ENCODE results near the gene GRIK4.
"Not testable (repeated sequence)": the region's sequence is repeated elsewhere in the genome, so short reads cannot be mapped to it uniquely, and the experiment has no call there.

GRIK4 gene

GRCh38 chr11:120746376-120746775, 234.8 kb downstream of the GRIK4 start:
- no peak for DNase-seq (ENCODE audit: low read depth)

GRCh38 chr11:120746836-120747609, 235.5 kb downstream of the GRIK4 start:
- DNase-seq (ENCODE audit: low read depth) = no peak

GRCh38 chr11:120747850-120748814, 236.6 kb downstream of the GRIK4 start:
- no peak for DNase-seq (ENCODE audit: low read depth)

- no peak for DNase-seq (ENCODE audit: low read depth)
These were observed 237.8 kb downstream of the GRIK4 start for GRCh38 chr11:120749395-120749794.

GRCh38 chr11:120750647-120751549, 239.3 kb downstream of the GRIK4 start:
- no peak for DNase-seq (ENCODE audit: low read depth)

- no peak for DNase-seq (ENCODE audit: low read depth)
These were observed 240.0 kb downstream of the GRIK4 start for GRCh38 chr11:120751550-120751949.

GRCh38 chr11:120752668-120753067, 241.1 kb downstream of the GRIK4 start:
- no peak for DNase-seq (ENCODE audit: low read depth)

GRCh38 chr11:120756931-120757330, 245.4 kb downstream of the GRIK4 start:
- no peak for DNase-seq (ENCODE audit: low read depth)

GRCh38 chr11:120759046-120759445, 247.5 kb downstream of the GRIK4 start:
- no peak for DNase-seq (ENCODE audit: low read depth)

GRCh38 chr11:120765710-120766109, 254.2 kb downstream of the GRIK4 start:
- DNase-seq (ENCODE audit: low read depth) = not testable (repeated sequence)

- DNase-seq (ENCODE audit: low read depth) = no peak
These were observed 254.8 kb downstream of the GRIK4 start for GRCh38 chr11:120766318-120766717.

- DNase-seq (ENCODE audit: low read depth) = no peak
These were observed 257.4 kb downstream of the GRIK4 start for GRCh38 chr11:120768949-120769348.

- no peak for DNase-seq (ENCODE audit: low read depth)
These were observed 258.4 kb downstream of the GRIK4 start for GRCh38 chr11:120769906-120770305.

GRCh38 chr11:120771551-120772060, 260.1 kb downstream of the GRIK4 start:
- no peak for DNase-seq (ENCODE audit: low read depth)

- DNase-seq (ENCODE audit: low read depth) = no peak
These were observed 262.0 kb downstream of the GRIK4 start for GRCh38 chr11:120773501-120774031.

GRCh38 chr11:120774591-120775386, 263.2 kb downstream of the GRIK4 start:
- DNase-seq (ENCODE audit: low read depth) = no peak

- no peak for DNase-seq (ENCODE audit: low read depth)
These were observed 264.7 kb downstream of the GRIK4 start for GRCh38 chr11:120775986-120776951.

- DNase-seq (ENCODE audit: low read depth) = no peak
These were observed 267.3 kb downstream of the GRIK4 start for GRCh38 chr11:120778685-120779490.
